ENCODE measurements around the gene AGAP1.

- no peak for TF ChIP-seq CTCF (IDR thresholded peaks at IDR 0.05)
- no peak for TF ChIP-seq RAD21 (conservative IDR thresholded peaks at IDR 0.05 in 1 of 2, IDR thresholded peaks at IDR 0.05 in 1 of 2)
- no peak for TF ChIP-seq POLR2A (IDR thresholded peaks at IDR 0.05; ENCODE audit: low read length)
- TF ChIP-seq ESRRA (IDR thresholded peaks at IDR 0.05; ENCODE audit: borderline replicate concordance, low read length), result no peak
- no peak for TF ChIP-seq PBX3 (IDR thresholded peaks at IDR 0.05)
- no peak for TF ChIP-seq RARB (CRISPR knock-in tag; IDR thresholded peaks at IDR 0.05)
- no peak for TF ChIP-seq MAX (IDR thresholded peaks at IDR 0.05)
- TF ChIP-seq MAZ (IDR thresholded peaks at IDR 0.05; ENCODE audit: borderline replicate concordance, low read depth, low read length), result no peak
Measured at GRCh38 chr2:235849489-235849888, 355.6 kb downstream of the AGAP1 start.

Measured in A549 (cell line).